Esophagus squamous epithelium (tissue), 4 donors: ENCODE data around the gene CYP26B1.

Experiments
- POLR2A ChIP-seq, 4 donors: fragments of 450-650 bp; IDR thresholded peaks; one replicate each; pipeline ENCODE4 v1.6.1; 2017; ENCODE audit warnings: antibody characterized with exemption in 4 of 4, mild to moderate bottlenecking in 4 of 4, moderate library complexity in 3 of 4
- TF ChIP-seq, protein P1 (sequence below), 6 experiments: fragments of 450-650 bp in 4 of 6; fragments of 200-600 bp in 2 of 6; sonication (generic) in 2 of 6; IDR thresholded peaks; one replicate each; pipeline ENCODE4 v1.5.1; 2016 to 2019; ENCODE audit warnings: antibody characterized with exemption in 6 of 6, mild to moderate bottlenecking in 4 of 6, moderate library complexity in 4 of 6

DNA sequence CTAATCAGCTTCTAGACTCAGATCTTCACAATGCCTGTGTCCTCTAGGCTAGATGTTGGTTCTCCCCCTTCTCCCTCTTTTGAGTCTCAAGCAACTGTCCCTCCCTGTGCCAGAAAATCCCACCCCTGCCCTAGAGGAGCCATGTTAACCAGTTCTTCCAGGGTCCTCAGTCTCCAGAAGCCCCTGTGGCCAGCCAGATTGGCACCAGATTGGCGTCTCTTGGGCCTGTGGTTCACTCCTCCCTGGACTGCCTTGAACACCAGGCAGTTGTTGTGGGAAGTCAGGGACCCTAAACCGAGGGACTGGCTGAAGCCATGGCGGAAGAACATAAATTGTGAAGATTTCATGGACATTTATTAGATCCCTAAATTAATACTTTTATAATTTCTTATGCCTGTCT is 36.6 kb downstream of the CYP26B1 start:
- TF ChIP-seq POLR2A (IDR thresholded peaks at IDR 0.05), result no peak
- TF ChIP-seq, protein P1, sequence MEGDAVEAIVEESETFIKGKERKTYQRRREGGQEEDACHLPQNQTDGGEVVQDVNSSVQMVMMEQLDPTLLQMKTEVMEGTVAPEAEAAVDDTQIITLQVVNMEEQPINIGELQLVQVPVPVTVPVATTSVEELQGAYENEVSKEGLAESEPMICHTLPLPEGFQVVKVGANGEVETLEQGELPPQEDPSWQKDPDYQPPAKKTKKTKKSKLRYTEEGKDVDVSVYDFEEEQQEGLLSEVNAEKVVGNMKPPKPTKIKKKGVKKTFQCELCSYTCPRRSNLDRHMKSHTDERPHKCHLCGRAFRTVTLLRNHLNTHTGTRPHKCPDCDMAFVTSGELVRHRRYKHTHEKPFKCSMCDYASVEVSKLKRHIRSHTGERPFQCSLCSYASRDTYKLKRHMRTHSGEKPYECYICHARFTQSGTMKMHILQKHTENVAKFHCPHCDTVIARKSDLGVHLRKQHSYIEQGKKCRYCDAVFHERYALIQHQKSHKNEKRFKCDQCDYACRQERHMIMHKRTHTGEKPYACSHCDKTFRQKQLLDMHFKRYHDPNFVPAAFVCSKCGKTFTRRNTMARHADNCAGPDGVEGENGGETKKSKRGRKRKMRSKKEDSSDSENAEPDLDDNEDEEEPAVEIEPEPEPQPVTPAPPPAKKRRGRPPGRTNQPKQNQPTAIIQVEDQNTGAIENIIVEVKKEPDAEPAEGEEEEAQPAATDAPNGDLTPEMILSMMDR (IDR thresholded peaks at IDR 0.05), result no peak
